SKM-1 (cell line): Measurements from ENCODE around the gene DNAJC9.
A peak's percentile ranks its signal among the peaks of the same experiment; 100 is the strongest.
"Not testable (repeated sequence)": the region's sequence is repeated elsewhere in the genome, so short reads cannot be mapped to it uniquely, and the experiment has no call there.

Source experiments
- DNase-seq: peaks from one replicate; lab custom pipeline; 2025; ENCODE audit not compliant: unreplicated experiment; lab: John Stamatoyannopoulos, UW

The DNAJC9 gene, protein sequence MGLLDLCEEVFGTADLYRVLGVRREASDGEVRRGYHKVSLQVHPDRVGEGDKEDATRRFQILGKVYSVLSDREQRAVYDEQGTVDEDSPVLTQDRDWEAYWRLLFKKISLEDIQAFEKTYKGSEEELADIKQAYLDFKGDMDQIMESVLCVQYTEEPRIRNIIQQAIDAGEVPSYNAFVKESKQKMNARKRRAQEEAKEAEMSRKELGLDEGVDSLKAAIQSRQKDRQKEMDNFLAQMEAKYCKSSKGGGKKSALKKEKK

DNA sequence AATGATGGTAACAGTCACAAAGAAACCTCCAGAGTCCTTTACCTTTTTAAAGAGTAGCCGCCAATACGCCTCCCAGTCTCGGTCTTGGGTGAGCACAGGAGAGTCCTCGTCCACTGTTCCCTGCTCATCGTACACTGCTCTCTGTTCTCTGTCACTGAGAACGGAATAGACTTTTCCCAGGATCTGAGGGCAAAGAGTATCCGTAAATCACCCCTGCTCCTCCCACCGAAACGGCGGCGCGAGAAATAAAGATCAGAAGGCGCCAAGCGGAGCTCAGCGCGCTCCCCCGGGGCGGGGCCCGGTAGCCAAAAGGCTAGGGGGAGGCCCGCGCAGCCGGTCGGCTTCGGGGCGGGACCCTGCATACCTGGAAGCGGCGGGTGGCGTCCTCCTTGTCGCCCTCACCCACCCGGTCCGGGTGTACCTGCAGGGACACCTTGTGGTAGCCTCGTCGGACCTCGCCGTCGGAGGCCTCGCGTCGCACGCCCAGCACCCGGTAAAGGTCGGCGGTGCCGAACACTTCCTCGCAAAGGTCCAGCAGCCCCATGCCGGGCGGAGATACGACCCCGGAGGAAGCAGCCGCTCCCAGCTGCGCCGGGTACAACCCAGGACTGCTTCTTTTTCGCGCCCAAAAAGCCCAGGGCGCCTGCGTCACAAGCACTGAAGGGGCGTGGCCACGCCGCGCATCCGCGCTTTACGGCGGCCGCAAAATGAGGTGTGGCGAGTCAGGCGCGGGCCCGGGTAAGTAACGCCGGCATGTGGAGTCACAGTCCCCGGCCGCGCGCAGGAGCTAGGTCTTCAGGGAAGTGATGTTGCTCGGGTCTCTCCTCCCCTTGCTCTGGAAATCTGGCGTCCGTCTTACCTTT, at the start of gene DNAJC9:
TSS of gene DNAJC9 (minus strand) at position 610 of the 863 bp plus-strand sequence. CDS start at position 544, 66 bp downstream.
- DNase-seq, result peak; percentile 85

DNA sequence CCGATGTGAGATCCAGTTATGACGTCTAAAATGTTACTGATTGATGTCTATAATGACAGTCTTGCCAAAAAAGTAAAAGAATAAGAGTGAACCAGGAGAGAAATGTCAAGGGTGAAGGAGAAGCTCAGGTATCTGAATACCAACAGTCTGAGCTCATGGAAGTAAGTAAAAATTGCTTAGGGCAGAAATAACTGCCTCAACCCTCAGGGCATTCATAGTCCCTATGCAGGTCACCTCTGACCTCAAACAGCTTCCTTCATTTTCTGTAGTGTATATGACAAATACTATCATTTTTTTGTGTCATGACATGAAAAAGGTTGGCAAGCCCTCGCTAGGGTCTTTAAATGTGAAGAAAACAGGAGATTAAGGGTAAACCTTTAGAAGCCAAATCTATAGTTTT, 46.4 kb upstream of the DNAJC9 start:
- DNase-seq, result no peak

DNA sequence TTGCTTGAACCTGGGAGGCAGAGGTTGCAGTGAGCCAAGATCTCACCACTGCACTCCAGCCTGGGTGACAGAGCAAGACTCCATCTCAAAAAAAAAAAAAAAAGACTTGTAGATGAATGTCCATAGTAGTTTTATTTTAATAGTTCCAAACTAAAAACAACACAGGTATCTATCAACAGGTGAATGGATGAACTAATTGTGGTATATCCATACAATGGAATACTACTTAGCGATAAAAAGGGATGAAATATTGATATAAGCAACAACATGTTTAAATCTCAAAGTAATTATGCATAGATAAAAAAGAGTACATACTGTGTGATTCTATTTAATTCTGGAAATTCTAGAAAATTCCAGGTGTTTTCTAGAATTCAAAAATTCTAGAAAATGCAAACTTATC, 42.9 kb upstream of the DNAJC9 start:
- no peak for DNase-seq

DNA sequence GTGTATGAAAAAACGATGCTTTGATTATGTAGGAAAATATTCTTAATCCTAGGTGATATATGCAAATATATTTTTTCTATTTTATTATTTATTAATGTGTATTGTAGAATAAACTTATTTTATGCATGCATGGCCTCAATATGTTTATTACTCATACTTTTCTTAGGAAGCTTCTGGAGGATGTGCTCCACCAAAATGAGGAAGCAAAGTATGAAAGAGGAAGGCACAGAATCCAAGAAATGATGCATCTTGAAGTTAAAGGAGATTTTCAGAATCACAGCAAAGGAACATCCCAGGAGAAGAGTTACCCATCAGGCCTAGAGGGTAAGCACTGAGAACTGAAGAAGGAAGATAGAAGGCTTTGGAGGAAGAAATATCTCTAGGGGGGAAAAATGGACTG, 40.4 kb upstream of the DNAJC9 start:
- peak; percentile 19 for DNase-seq

DNA sequence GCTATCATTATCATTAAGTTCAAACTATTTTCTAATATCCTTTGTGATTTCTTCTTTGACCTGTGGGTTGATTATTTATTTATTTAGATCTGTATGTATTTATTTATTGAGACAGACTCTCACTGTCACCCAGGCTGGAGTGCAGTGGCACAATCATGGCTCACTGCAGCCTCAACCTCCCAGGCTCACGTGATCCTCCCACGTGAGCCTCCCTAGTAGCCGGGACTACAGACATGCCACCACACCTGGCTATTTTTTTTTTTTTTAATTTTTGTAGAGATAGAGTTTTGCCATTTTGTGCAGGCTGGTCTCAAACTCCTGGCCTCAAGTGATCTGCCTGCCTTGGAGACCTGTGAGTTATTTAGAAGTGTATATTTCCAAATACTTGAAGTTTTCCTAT, 34.0 kb upstream of the DNAJC9 start:
- DNase-seq, result no peak

DNA sequence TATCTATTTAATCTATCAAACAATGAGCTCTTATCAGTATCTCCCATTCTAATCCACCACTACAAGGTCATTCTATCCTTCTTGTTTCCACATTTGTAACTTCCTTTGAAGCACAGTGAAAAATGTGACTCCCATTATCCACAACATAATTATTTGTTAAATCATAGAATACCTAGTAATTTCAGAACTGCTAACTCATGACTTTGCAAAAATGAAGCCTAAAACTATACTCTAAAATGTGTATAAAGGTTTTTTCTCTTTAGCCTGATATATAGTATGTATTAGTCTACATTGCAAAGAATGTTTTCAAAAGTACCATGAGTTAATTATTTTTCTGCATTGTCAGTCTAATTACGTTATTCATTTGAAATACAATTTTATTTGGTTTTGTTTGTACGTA, 17.4 kb upstream of the DNAJC9 start:
- DNase-seq, result no peak

DNA sequence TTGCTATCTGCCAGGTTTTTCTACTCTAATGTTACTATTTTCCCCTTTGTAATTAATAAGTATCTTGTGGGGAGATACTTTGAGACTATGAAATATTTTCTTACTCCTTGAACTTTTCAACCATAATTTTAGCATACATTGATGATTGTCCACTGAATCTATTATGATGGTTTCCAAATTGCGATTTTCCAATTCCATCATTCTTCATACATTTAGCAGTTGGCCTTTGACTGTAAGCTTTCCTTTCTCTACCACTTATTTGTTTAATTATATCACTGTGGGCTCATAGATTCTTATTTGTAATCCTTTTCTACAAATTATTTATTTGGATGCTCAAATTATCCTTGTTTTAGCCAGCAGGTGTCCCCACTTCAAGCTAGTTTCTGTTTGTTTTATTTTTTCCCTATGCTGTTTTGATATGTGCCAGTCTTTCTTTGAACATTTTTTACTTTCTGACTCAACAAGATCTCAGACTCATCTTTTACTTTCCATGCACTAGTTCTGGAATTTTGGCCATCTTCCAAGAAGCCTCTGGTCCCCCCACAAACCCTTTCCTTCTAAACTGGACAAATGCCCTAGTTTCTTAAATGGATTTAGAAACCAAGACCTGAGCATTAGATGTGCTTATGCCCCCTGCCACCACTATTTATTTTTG, 16.8 kb upstream of the DNAJC9 start:
- no peak for DNase-seq

DNA sequence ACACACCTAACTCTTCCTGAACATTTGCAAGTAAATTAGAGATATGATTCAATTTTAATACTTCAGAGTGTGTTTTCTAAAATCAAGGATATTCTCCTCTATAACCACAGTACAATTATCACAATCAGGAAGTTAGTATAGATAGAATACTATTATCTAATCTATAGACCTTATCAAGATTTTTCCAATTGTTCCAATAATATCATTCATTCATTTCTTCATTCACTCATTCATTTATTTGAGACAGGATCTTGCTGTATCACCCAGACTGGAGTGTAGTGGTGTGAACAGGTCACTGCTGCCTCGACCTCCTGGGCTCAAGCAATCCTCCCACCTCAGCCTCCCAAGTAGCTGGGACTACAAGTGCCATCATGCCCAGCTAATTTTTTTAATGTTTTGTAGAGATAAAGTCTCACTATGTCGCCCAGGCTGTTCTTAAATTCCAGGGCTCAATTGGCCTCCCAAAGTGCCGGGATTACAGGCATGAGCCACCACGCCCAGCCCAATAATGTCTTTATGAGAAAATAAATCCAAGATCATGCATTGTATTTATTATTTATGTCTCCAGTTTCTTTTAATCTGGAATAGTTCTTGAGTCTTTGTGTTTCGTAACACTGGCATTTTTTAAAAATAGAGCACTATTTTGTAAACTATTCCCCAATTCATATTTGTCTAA, 16.0 kb upstream of the DNAJC9 start:
- DNase-seq, result no peak

DNA sequence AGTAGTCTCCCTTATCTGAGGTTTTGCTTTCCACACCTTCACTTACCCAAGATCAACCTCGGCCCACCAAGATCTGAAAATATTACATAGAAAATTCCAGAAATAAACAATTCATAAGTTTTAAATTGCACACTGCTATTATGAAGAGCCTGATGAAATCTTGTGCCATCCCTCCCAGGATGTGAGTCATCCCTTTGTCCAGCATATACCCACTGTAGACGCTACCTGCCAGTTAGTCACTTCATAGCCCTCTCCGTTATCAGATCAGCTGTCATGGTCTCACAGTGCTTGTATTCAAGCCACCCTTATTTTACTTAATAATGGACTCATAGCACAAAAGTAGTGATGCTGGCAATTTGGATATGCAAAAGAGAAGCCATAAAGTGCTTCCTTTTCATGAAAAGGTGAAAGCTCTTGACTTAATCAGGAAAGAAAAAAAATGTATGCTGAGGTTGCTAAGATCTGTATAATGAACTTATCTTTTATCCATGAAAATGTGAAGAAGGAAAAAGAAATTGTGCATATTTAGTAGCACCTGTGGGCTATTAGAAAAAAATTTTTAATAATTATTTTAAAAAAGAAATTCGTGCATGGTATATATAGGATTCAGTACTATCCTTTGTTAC, 15.2 kb upstream of the DNAJC9 start:
- DNase-seq, result no peak

DNA sequence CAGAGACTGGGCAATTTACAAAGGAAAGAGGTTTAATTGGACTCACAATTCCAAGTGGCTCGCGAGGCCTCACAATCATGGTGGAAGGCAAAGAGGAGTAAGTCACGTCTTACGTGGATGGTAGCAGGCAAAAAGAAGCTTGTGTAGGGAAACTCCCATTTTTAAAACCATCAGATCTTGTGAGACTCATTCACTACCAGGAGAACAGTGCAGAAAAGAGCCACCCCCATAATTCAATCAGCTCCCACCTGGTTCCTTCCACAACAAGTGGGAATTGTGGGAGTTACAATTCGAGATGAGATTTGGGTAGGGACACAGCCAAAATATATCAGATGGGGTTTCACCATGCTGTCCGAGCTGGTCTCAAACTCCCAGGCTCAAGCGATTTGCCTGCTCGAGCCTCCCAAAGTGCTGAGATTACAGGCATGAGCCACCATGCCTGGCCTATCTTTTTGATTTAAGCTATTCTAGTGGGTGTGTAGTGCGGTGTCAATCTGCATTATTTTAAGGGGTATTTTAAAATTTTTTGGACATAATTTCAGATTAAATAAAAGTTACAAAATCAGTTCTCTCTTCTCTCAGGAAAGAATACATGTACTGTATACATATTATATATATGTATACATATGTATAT, 14.4 kb upstream of the DNAJC9 start:
- no peak for DNase-seq

DNA sequence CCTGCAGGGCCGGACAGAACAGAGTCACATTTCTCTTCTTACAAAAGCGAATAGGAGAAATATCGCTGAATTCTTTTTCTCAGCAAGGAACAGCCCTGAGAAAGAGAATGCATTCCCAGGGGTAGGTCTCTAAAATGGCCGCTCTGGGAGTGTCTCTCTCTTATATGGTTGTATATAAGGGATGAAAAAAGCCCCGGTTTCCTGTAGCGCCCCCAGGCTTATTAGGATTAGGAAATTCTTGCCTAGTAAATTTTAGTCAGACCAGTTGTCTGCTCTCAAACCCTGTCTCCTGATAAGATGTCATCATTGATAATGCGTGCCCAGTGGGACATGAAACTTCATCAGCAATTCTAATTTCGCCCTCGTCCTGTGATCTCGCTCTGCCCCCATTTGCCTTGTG, 11.6 kb upstream of the DNAJC9 start:
- DNase-seq, result not testable (repeated sequence)

DNA sequence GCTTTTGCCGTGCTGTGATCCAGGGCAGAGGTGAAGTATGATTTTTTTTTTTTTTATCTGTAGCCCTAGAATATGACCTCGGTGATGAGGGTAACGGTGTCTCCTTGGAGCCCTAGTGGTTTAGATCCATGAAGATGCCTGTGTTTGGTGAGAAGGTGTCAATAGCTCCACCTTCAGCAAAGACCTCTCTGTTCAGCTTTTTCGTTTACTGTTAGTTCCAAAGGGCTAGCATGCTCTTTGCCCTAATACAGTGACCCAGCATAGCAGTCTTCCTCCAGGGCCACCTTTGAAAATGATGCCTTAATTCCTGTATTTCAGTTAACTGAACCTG, 6.1 kb upstream of the DNAJC9 start:
- DNase-seq, result no peak

DNA sequence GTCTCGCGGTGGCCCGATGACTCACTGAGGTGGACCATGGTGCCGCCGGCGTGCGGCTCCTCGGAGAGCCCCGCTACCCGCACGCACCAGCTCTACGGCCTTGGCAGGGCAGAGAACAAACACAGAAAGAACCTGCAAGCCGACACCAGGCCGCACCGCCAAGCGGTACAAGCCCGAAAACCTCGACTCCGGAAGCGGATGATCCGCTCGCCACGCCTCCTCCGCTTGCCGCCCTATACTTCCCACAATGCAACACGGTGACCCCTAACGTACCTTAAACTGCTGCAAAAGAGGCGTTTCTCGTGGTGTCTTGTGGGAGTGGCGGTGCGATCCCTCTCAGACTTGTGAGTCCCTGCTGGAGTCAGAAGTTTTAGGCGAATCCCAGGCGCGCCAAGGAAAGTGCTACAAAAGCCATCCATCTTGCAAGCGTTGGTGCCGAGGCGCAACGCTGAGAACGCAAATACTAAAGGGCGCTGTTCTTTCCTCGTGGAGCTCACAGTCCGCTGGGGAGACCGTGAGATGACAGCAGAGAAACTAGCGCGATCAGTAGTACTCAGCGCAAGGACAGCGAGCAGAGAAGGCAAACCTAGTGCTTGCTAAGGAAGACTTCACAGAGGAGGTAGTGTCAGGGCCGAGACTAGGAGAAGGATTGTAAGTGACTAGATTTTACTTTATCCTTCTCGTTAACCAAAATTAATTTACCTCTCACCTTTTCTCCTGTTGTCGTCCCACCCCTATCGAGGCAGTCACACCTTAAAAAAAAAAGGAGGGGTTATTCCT, 5.6 kb upstream of the DNAJC9 start, which contains the start of gene MRPS16:
TSS of gene MRPS16 (minus strand) at position 200 of the 780 bp plus-strand sequence. CDS start at position 38, 162 bp downstream.
- peak; percentile 97 for DNase-seq

DNA sequence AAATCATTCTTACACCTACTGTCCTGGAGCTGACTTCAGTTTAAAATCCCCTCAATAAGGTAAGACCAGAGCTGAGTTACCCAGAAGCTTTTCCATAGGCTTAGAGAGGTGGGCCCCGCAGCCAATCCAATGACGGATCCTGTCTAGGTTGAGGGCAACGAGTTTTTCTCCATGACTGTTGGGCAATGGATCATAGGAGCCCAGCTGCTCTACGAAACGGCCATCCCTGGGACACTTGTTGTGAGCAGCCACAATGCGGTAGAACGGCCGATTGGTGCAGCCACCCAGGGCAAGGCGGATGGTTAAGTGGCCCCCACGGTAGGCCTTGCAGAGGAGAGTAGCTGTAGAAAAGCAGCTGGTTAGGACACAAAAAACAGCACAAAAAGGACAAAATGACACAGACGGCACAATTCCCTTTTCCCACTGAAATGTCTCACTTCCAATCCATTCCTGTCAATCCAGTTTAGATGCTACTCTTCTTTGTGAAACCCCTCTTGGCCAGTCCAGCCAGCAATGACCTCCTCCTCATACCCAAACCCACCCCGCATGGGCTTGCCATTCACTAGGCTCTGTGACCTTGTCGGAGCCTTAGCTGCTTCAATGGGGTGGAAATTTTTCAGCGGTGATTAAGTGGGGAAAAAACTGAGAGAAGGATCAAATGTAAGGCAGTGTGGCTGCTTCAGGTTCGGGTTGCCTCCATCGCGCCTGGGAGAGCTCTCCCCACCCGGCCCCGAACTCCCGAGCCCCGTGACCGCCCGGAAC, 4.8 kb upstream of the DNAJC9 start:
- no peak for DNase-seq

DNA sequence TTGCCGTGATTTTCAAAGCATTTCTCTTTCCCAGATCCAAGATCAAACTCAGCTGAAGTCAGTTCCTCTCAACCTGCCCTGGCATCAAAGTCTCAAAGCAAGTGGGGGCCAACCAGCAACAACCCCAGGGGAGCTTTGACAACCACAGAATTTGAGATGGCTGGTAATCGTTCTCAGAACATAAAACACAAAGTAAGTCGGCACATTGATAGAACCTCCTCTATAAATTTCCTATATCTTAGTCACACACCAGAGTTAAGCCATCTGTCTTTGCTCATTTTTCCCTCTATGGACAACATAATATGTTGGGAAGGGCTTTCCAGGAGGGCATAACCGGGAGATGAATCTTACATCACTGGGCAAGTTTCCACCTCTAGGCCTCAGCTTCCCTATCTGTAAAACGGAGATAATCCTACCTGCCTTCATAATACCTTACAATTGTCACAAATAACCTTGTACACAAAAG, 1.2 kb upstream of the DNAJC9 start:
- DNase-seq, result no peak

DNA sequence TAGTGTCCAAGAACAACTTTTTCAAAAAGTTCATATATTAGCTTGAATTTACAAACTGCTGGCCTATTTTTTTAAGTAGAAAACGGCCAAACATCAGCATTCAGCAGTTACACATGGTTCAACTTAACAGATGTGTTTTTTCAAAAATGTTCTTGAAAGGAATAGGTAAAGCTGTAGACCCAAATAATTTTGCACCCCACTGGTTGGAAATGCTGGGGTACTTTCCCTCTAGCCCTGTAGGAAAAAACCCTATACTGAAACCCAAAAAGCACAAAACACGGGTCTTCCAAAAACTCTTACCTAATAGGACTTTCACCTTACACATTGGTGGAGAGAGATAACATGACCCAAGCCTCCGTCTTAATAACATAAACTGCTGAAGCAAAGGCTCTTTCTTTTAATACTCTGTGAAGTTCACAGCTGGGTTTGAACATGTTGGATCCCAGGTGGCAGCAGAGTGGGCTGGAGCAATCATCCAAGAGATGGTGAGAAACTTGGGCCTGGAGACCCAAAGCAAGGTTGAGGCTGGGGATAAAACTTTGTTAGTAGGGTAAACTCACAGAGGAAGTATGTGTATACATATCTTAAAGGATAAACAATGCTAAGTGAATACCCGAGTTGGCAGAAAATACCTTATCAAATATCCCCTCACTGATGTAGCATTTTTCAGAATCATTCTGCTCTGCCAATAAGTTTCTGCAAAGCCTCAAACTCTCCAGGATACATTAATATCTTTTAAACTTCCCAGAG, 629 bp upstream of the DNAJC9 start:
- DNase-seq, result no peak

DNA sequence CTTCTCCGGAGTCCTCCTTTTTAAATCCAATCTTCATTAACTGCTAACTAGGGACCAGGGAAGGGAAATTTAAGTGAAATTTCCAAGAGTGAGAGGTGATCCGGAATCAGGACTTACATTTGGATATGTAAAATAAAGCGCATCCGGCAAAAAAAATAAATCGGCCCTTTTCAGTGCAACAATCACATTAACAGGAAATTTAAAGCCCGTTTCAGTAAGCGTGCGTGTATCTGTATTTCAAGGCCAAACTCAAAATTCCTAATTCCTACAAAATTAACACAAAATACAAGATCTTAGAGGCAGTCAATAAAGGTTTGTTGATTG, 771 bp downstream of the DNAJC9 start:
- no peak for DNase-seq

DNA sequence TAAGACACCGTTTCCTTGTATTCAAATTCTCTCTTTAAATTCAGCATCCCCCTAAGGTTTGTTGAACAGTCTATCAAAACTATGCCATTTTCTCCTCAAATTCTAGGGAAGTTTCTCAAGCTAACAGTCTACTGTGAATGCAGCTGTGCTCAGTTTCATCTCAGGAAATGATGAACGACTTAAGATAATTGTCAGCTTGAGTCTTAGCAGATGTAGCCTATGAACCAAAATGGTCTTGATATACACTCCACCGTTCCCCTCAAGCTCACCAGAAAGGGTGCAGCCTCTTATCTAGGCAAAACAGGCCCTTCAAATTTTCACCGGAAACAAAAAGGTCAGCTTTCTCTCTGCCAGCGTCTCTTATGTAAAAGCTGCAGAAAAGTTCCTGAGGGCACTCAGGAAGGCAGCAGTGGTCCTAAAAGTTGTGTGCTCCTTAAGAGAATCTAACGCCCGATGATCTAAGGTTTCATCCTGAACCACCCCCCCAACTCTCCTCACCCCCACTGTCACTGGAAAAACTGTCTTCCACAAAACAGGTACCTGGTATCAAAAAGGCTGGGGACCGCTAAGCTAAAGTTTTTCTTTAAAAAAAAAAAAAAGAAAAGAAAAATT, 2.1 kb downstream of the DNAJC9 start:
- no peak for DNase-seq
